ENCODE data around the gene MOSMO.
A peak's percentile ranks its signal among the peaks of the same experiment; 100 is the strongest.
"Not testable (repeated sequence)": the region's sequence is repeated elsewhere in the genome, so short reads cannot be mapped to it uniquely, and the experiment has no call there.

The MOSMO gene

GRCh38 chr16:22043882-22044281, 36.0 kb downstream of the MOSMO start:
- DNase-seq: not testable (repeated sequence)

- DNase-seq: not testable (repeated sequence)
These were observed 38.0 kb downstream of the MOSMO start for GRCh38 chr16:22045888-22046287.

GRCh38 chr16:22050963-22051362, 43.1 kb downstream of the MOSMO start:
- DNase-seq: no peak

- no peak for DNase-seq
These were observed 45.1 kb downstream of the MOSMO start for GRCh38 chr16:22052980-22053379.

- no peak for DNase-seq
These were observed 46.0 kb downstream of the MOSMO start for GRCh38 chr16:22053921-22054341.

- DNase-seq: no peak
These were observed 47.1 kb downstream of the MOSMO start for GRCh38 chr16:22054847-22055590.

- DNase-seq: no peak
These were observed 48.0 kb downstream of the MOSMO start for GRCh38 chr16:22055881-22056280.

- DNase-seq: no peak
These were observed 56.1 kb downstream of the MOSMO start for GRCh38 chr16:22063888-22064467.

GRCh38 chr16:22065252-22065651, 57.3 kb downstream of the MOSMO start:
- DNase-seq: no peak

GRCh38 chr16:22070361-22071330, 62.7 kb downstream of the MOSMO start:
- no peak for DNase-seq

GRCh38 chr16:22071331-22071910, 63.5 kb downstream of the MOSMO start:
- DNase-seq: no peak

GRCh38 chr16:22073350-22073749, 65.4 kb downstream of the MOSMO start:
- DNase-seq: no peak

- DNase-seq: no peak
These were observed 67.3 kb downstream of the MOSMO start for GRCh38 chr16:22075043-22075757.

- DNase-seq: no peak
These were observed 67.9 kb downstream of the MOSMO start for GRCh38 chr16:22075776-22076175.

GRCh38 chr16:22077700-22078313, 69.9 kb downstream of the MOSMO start:
- peak; percentile 25 for DNase-seq

GRCh38 chr16:22078656-22079055, 70.7 kb downstream of the MOSMO start:
- DNase-seq: no peak

GRCh38 chr16:22081050-22081449, 73.1 kb downstream of the MOSMO start:
- DNase-seq: no peak

- DNase-seq: no peak
These were observed 78.5 kb downstream of the MOSMO start for GRCh38 chr16:22086440-22086839.

- DNase-seq: no peak
These were observed 80.7 kb downstream of the MOSMO start for GRCh38 chr16:22088642-22089041.

GRCh38 chr16:22089910-22090309, 82.0 kb downstream of the MOSMO start:
- DNase-seq: no peak

- DNase-seq: no peak
These were observed 83.8 kb downstream of the MOSMO start for GRCh38 chr16:22091721-22092120.

Measured in right kidney (tissue), 1 donor.